ENCODE data around the gene ATP6V1G2. TPM values are rescaled to one million over a fixed set of nuclear protein-coding genes. Genes with fewer than 3 reads are reported as not detected.

ATP6V1G2 gene
- total RNA-seq, 1 experiment from 2014 or later: 2.6 TPM

GRCh38 chr6:31548544-31548873, 2.1 kb upstream of the ATP6V1G2 start:
- DNase-seq (ENCODE audit: low read depth): no peak

- peak; percentile 64 for DNase-seq (ENCODE audit: low read depth)
Measured at GRCh38 chr6:31547727-31548543, 1.5 kb upstream of the ATP6V1G2 start.

DNA sequence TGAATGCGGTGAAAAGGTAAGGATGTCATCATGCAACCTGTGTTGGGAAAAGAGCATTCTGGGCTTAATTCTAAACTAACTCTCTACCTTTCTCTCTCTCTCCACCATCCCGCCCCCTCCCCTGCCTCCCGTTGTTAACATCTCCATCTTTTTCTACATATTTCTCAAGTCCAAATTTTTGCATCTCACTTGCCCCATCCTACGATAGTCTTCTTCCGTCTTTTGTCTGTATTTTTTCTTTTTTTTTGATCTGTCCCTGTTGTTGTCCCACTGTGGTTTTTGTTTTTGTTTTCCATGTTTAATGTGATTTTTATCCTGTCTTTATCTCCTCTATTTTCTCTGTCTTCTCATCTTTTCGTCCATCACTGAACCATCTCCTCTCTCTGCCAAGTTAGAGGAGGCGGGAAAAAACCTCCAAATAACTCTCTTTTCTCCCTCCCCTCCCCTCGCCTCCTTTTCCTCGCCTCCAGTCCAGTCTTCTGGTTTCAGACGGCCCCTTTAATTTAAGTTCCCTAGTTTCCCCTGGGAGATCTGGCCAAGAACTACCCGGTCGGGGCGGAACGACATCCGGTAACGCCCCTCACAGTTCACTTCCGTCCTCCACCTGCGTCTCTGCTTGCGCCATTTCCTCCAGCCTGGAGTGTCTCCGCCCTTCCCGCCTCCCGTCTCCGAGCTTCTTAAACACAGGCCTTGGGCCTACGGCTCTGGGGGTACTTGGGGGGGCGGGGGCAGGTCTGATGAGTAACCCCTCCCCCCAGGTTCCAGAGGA, 734 bp upstream of the ATP6V1G2 start, which contains the start of gene NFKBIL1:
TSS of gene NFKBIL1 (plus strand) at position 651 of the 769 bp plus-strand sequence. CDS start at position 738, 87 bp downstream.
- peak; percentile 98 for DNase-seq (ENCODE audit: low read depth)

DNA sequence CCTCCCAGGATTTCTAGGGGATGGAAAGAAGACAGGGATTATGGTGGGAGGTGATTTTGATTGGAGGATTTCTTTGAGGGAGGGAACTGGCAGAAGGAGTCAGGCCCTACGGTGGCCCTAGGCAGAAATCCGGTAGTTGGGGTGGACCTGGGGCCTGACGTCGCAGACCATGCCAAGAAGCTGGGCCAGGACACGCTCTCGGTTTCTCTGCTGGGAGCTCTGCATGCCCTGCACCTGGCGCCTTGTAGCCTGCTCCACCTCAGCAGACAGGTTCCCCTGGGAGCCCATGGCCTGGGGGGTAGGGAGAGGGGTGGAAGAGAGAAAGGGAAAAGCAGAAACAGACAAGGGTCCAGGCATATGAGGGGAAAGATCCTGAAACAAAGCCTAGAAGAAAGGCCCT, 1.1 kb downstream of the ATP6V1G2 start:
- no peak for DNase-seq (ENCODE audit: low read depth)

GRCh38 chr6:31544676-31545075, 1.7 kb downstream of the ATP6V1G2 start:
- no peak for DNase-seq (ENCODE audit: low read depth)

DNA sequence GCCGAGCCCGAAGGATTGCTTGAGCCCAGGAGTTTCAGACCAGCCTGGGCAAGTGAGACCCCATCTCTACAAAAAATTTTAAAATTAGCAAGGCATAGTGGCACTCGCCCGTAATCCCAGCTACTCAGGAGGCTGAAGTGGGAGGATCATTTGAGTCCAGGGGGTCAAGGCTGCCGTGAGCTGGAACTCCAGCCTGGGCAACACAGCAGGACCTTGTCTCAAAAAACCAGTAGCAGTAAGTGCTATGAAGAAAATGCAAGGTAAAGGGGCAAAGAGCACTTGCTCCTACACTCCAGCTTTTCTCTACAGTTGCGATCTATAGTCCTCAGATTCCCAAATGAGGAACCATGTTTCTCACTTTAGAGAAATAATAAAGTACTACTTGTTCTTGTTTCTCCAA, 2.8 kb downstream of the ATP6V1G2 start:
- no peak for DNase-seq (ENCODE audit: low read depth)

DNA sequence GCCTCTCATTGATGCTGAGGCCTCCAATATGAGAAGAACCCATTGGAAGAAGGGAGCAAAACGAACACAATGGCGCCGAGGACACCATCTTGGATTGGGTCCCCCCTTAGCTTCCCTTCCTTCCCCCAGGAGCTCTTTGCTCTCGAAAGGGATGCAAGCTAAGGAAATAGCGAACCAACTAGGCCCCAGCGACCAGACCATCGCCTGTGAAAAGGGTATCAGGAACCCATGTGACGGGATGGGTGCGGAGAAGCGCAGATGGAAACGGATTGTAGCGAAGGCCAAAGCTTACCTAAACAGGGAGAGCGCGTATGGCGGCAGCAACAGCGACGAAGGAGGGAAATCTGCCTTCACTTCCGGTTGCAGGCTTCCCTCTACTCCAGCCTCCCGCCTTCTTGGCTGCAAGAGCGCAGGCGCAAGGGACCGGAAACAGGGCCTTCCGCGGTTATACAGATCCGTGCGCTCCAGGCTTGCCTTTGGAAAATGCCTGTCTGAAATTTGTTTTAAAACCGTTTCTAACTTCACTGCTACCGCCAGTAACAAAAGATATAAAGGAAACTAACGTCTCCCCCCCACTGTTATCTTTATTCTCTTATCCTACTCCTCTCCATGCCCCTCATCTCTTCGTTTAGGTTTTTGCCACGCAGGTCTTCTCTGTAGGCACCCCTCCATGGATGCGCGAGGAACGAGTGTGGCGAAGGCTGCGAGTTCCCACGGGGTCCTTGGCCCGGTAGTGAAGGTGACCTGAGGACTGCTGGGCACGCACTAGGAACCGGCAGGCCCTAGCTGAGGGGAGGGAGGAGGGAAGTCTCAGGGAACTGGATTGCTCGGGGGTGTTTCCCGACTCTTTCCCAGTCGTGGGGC, 4.5 kb downstream of the ATP6V1G2 start, which contains the start of gene DDX39B:
TSS of gene DDX39B (minus strand) at position 346 of the 864 bp plus-strand sequence. CDS start 1,471 bp downstream, outside the sequence.
- peak; percentile 97 for DNase-seq (ENCODE audit: low read depth)

GRCh38 chr6:31541059-31541657, 5.2 kb downstream of the ATP6V1G2 start:
- peak; percentile 60 for DNase-seq (ENCODE audit: low read depth)

DNA sequence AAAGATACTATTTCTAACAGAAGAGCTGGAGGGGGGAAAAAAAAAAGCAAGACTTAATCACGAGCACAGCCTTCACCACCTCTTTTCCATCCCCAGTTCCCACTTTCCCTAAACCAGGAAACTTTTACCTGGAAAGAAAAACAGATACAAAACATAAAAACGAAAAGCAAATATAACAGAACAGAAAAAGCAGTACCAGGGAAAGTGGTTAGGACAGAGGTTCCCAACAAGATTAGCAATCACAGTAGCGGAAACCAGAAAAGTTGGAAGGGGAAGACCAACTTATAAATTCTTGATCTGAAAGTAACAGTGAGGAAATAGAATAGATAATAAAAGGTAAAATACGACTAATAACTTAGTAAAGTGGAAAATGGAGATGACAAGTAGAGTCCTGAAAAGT, 5.8 kb downstream of the ATP6V1G2 start:
- no peak for DNase-seq (ENCODE audit: low read depth)

GRCh38 chr6:31538805-31539400, 7.5 kb downstream of the ATP6V1G2 start:
- no peak for DNase-seq (ENCODE audit: low read depth)

- DNase-seq (ENCODE audit: low read depth): no peak
Measured at GRCh38 chr6:31535538-31536324, 10.7 kb downstream of the ATP6V1G2 start.

- DNase-seq (ENCODE audit: low read depth): no peak
Measured at GRCh38 chr6:31534521-31535040, 11.8 kb downstream of the ATP6V1G2 start.

- no peak for DNase-seq (ENCODE audit: low read depth)
Measured at GRCh38 chr6:31534011-31534410, 12.4 kb downstream of the ATP6V1G2 start.

- no peak for DNase-seq (ENCODE audit: low read depth)
Measured at GRCh38 chr6:31533455-31533841, 13.0 kb downstream of the ATP6V1G2 start.

GRCh38 chr6:31532644-31533454, 13.6 kb downstream of the ATP6V1G2 start:
- DNase-seq (ENCODE audit: low read depth): no peak

GRCh38 chr6:31531771-31532643, 14.4 kb downstream of the ATP6V1G2 start:
- no peak for DNase-seq (ENCODE audit: low read depth)

- no peak for DNase-seq (ENCODE audit: low read depth)
Measured at GRCh38 chr6:31531162-31531561, 15.2 kb downstream of the ATP6V1G2 start.

DNA sequence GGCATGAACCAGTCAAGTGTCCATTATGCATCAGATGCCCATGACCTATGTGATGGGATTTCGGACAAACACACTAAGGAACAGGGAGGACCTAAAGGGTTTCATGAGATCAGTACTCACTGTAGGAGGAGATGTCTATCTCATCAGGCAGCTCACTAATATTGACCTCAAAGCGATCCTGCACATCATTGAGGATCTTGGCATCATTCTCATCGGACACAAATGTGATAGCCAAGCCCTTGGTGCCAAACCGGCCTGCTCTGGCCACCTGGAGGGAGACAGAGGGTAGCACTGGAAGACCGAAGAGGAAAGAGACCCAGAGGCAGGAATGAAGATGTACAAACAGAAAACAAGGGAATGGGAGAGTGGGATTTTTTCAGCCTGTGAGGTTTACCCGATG, 15.7 kb downstream of the ATP6V1G2 start:
- DNase-seq (ENCODE audit: low read depth): no peak
